ENCODE data around the gene TTC7B. TPM values are rescaled to one million over a fixed set of nuclear protein-coding genes. Genes with fewer than 3 reads are reported as not detected.

Gene TTC7B
- total RNA-seq, 1 donor from 2014 or later = 6.1 TPM

- H3K36me3 Mint-ChIP-seq (ENCODE audit: low read depth) = no peaks in the 10 kb centered on the region
- no peak overlapping the region for H3K4me3 Mint-ChIP-seq (ENCODE audit: low read depth)
- no peaks in the 10 kb centered on the region for H3K4me1 Mint-ChIP-seq (ENCODE audit: low read depth)
- intact Hi-C loops (cut with micrococcal nuclease) = no loop called here
- H3K27me3 Mint-ChIP-seq (ENCODE audit: low read depth) = peaks cover 14% of the 10 kb centered on the region
- no peaks in the 10 kb centered on the region for H3K9me3 Mint-ChIP-seq
- H3K27ac Mint-ChIP-seq = no peak overlapping the region
- DNase-seq (ENCODE audit: low spot score) = no peak
Observed at GRCh38 chr14:90602088-90602687, 214.0 kb downstream of the TTC7B start.

GRCh38 chr14:90601563-90601962, 214.7 kb downstream of the TTC7B start:
- H3K9me3 Mint-ChIP-seq = no peaks in the 10 kb centered on the region
- H3K27me3 Mint-ChIP-seq (ENCODE audit: low read depth) = peaks cover 14% of the 10 kb centered on the region
- intact Hi-C loops (cut with micrococcal nuclease) = no loop called here
- no peaks in the 10 kb centered on the region for H3K4me1 Mint-ChIP-seq (ENCODE audit: low read depth)
- H3K36me3 Mint-ChIP-seq (ENCODE audit: low read depth) = no peaks in the 10 kb centered on the region
- no peak overlapping the region for H3K4me3 Mint-ChIP-seq (ENCODE audit: low read depth)
- no peak for DNase-seq (ENCODE audit: low spot score)
- H3K27ac Mint-ChIP-seq = no peak overlapping the region

GRCh38 chr14:90600619-90601018, 215.6 kb downstream of the TTC7B start:
- intact Hi-C loops (cut with micrococcal nuclease) = no loop called here
- H3K27ac Mint-ChIP-seq = no peak overlapping the region
- H3K36me3 Mint-ChIP-seq (ENCODE audit: low read depth) = no peaks in the 10 kb centered on the region
- H3K4me3 Mint-ChIP-seq (ENCODE audit: low read depth) = no peak overlapping the region
- no peak for DNase-seq (ENCODE audit: low spot score)
- H3K9me3 Mint-ChIP-seq = no peaks in the 10 kb centered on the region
- no peaks in the 10 kb centered on the region for H3K4me1 Mint-ChIP-seq (ENCODE audit: low read depth)
- peaks cover 14% of the 10 kb centered on the region for H3K27me3 Mint-ChIP-seq (ENCODE audit: low read depth)

GRCh38 chr14:90599748-90600507, 216.3 kb downstream of the TTC7B start:
- H3K9me3 Mint-ChIP-seq = no peaks in the 10 kb centered on the region
- H3K27ac Mint-ChIP-seq = no peak overlapping the region
- H3K4me3 Mint-ChIP-seq (ENCODE audit: low read depth) = no peak overlapping the region
- peaks cover 12% of the 10 kb centered on the region for H3K27me3 Mint-ChIP-seq (ENCODE audit: low read depth)
- H3K36me3 Mint-ChIP-seq (ENCODE audit: low read depth) = no peaks in the 10 kb centered on the region
- H3K4me1 Mint-ChIP-seq (ENCODE audit: low read depth) = no peaks in the 10 kb centered on the region
- no peak for DNase-seq (ENCODE audit: low spot score)
- intact Hi-C loops (cut with micrococcal nuclease) = no loop called here

GRCh38 chr14:90599339-90599738, 216.9 kb downstream of the TTC7B start:
- no peak for DNase-seq (ENCODE audit: low spot score)
- intact Hi-C loops (cut with micrococcal nuclease) = no loop called here
- peaks cover 7% of the 10 kb centered on the region for H3K27me3 Mint-ChIP-seq (ENCODE audit: low read depth)

GRCh38 chr14:90597961-90598360, 218.3 kb downstream of the TTC7B start:
- Mint-ChIP-seq H3K27me3 (ENCODE audit: low read depth) (peaks cover 5% of the 10 kb centered on the region), H3K27ac (no peak overlapping the region), H3K4me3 (ENCODE audit: low read depth) (no peak overlapping the region), H3K36me3 (ENCODE audit: low read depth) (no peaks in the 10 kb centered on the region), H3K4me1 (ENCODE audit: low read depth) (no peaks in the 10 kb centered on the region), H3K9me3 (no peaks in the 10 kb centered on the region)
- intact Hi-C loops (cut with micrococcal nuclease) = no loop called here
- no peak for DNase-seq (ENCODE audit: low spot score)

More at GRCh38 chr14:90599339-90599738, 216.9 kb downstream of the TTC7B start:
- Mint-ChIP-seq H3K4me1 (ENCODE audit: low read depth) (no peaks in the 10 kb centered on the region), H3K27ac (no peak overlapping the region), H3K4me3 (ENCODE audit: low read depth) (no peak overlapping the region), H3K9me3 (no peaks in the 10 kb centered on the region), H3K36me3 (ENCODE audit: low read depth) (no peaks in the 10 kb centered on the region)

GRCh38 chr14:90596733-90597132, 219.5 kb downstream of the TTC7B start:
- DNase-seq (ENCODE audit: low spot score) = no peak
- Mint-ChIP-seq H3K36me3 (ENCODE audit: low read depth) (no peaks in the 10 kb centered on the region), H3K4me1 (ENCODE audit: low read depth) (no peaks in the 10 kb centered on the region), H3K27ac (no peak overlapping the region), H3K27me3 (ENCODE audit: low read depth) (peaks cover 4% of the 10 kb centered on the region), H3K4me3 (ENCODE audit: low read depth) (no peak overlapping the region), H3K9me3 (no peaks in the 10 kb centered on the region)
- intact Hi-C loops (cut with micrococcal nuclease) = no loop called here

- no peaks in the 10 kb centered on the region for H3K36me3 Mint-ChIP-seq (ENCODE audit: low read depth)
- peaks cover 4% of the 10 kb centered on the region for H3K27me3 Mint-ChIP-seq (ENCODE audit: low read depth)
- H3K4me1 Mint-ChIP-seq (ENCODE audit: low read depth) = no peaks in the 10 kb centered on the region
- intact Hi-C loops (cut with micrococcal nuclease) = no loop called here
- H3K27ac Mint-ChIP-seq = no peak overlapping the region
- DNase-seq (ENCODE audit: low spot score) = no peak
- H3K4me3 Mint-ChIP-seq (ENCODE audit: low read depth) = no peak overlapping the region
- H3K9me3 Mint-ChIP-seq = no peaks in the 10 kb centered on the region
Observed at GRCh38 chr14:90593254-90594040, 222.8 kb downstream of the TTC7B start.

GRCh38 chr14:90592655-90593054, 223.6 kb downstream of the TTC7B start:
- intact Hi-C loops (cut with micrococcal nuclease) = no loop called here
- peaks cover 4% of the 10 kb centered on the region for H3K27me3 Mint-ChIP-seq (ENCODE audit: low read depth)
- no peaks in the 10 kb centered on the region for H3K4me1 Mint-ChIP-seq (ENCODE audit: low read depth)
- no peak overlapping the region for H3K27ac Mint-ChIP-seq
- no peak overlapping the region for H3K4me3 Mint-ChIP-seq (ENCODE audit: low read depth)
- DNase-seq (ENCODE audit: low spot score) = no peak
- H3K9me3 Mint-ChIP-seq = no peaks in the 10 kb centered on the region
- H3K36me3 Mint-ChIP-seq (ENCODE audit: low read depth) = no peaks in the 10 kb centered on the region

GRCh38 chr14:90587918-90588317, 228.3 kb downstream of the TTC7B start:
- Mint-ChIP-seq H3K36me3 (ENCODE audit: low read depth) (no peaks in the 10 kb centered on the region), H3K27me3 (ENCODE audit: low read depth) (no peaks in the 10 kb centered on the region), H3K9me3 (no peaks in the 10 kb centered on the region), H3K27ac (no peak overlapping the region), H3K4me3 (ENCODE audit: low read depth) (no peak overlapping the region), H3K4me1 (ENCODE audit: low read depth) (no peaks in the 10 kb centered on the region)
- intact Hi-C loops (cut with micrococcal nuclease) = no loop called here
- no peak for DNase-seq (ENCODE audit: low spot score)

- intact Hi-C loops (cut with micrococcal nuclease) = no loop called here
- no peak overlapping the region for H3K4me3 Mint-ChIP-seq (ENCODE audit: low read depth)
- no peak for DNase-seq (ENCODE audit: low spot score)
- H3K9me3 Mint-ChIP-seq = no peaks in the 10 kb centered on the region
- no peaks in the 10 kb centered on the region for H3K4me1 Mint-ChIP-seq (ENCODE audit: low read depth)
- no peaks in the 10 kb centered on the region for H3K36me3 Mint-ChIP-seq (ENCODE audit: low read depth)
- H3K27me3 Mint-ChIP-seq (ENCODE audit: low read depth) = no peaks in the 10 kb centered on the region
- no peak overlapping the region for H3K27ac Mint-ChIP-seq
Observed at GRCh38 chr14:90587252-90587910, 228.8 kb downstream of the TTC7B start.

GRCh38 chr14:90585106-90585505, 231.1 kb downstream of the TTC7B start:
- H3K36me3 Mint-ChIP-seq (ENCODE audit: low read depth) = no peaks in the 10 kb centered on the region
- no peaks in the 10 kb centered on the region for H3K27me3 Mint-ChIP-seq (ENCODE audit: low read depth)
- H3K4me3 Mint-ChIP-seq (ENCODE audit: low read depth) = no peak overlapping the region
- intact Hi-C loops (cut with micrococcal nuclease) = no loop called here
- H3K27ac Mint-ChIP-seq = no peak overlapping the region
- H3K9me3 Mint-ChIP-seq = no peaks in the 10 kb centered on the region
- H3K4me1 Mint-ChIP-seq (ENCODE audit: low read depth) = no peaks in the 10 kb centered on the region
- DNase-seq (ENCODE audit: low spot score) = no peak
